AG04450 (cell line): Measurements from ENCODE around the gene TBC1D16. TPM values are rescaled to one million over a fixed set of nuclear protein-coding genes. Genes with fewer than 3 reads are reported as not detected.

Experiments
- CTCF ChIA-PET: fragments of 300-600, 350-600 bp; formaldehyde crosslinking; extraction: SDS; loops from one replicate; lab custom pipeline; 2022; ENCODE audit warnings: antibody characterized with exemption, inconsistent platforms; lab: Charles Lee
- POLR2A ChIA-PET: fragments of 350-600 bp; formaldehyde crosslinking; extraction: SDS; loops from one replicate; lab custom pipeline; 2021; ENCODE audit warnings: antibody characterized with exemption, inconsistent platforms; lab: Yijun Ruan, JAX
- DNase-seq: peaks from one replicate; pipeline ENCODE4 v3.0.0-alpha.2; 2011; ENCODE audit warnings: low read depth, low spot score
- H3K27ac ChIP-seq: one replicate; pipeline ENCODE4 v1.5.1; 2012; ENCODE audit warnings: low read depth, low read length, control low read depth
- H3K27me3 ChIP-seq: one replicate; pipeline ENCODE4 v1.6.0; 2012; ENCODE audit warnings: low read length; ENCODE audit not compliant: control insufficient read depth, insufficient read depth
- H3K4me3 ChIP-seq: 2 replicates; pipeline ENCODE4 v1.5.1; 2011; ENCODE audit warnings: mild to moderate bottlenecking, low read depth, low read length, control low read depth
- H3K9me3 ChIP-seq: 2 replicates; pipeline ENCODE4 v1.5.1; 2012; ENCODE audit warnings: low read length; ENCODE audit not compliant: control insufficient read depth, insufficient read depth
- CTCF ChIP-seq: IDR thresholded peaks from 2 replicates; pipeline ENCODE4 v1.5.1; 2011; ENCODE audit warnings: low read depth, low read length, control low read depth, inconsistent platforms
- polyA plus RNA-seq: library from polyadenylated mRNA; depleted of rRNA; stranded (reverse); fragments of >200 nt; gene quantifications from 2 replicates; pipeline ENCODE4 v1.2.3, GENCODE V29; 2011

The TBC1D16 gene
- polyA plus RNA-seq, 1 experiment, result 10.9 TPM

DNA sequence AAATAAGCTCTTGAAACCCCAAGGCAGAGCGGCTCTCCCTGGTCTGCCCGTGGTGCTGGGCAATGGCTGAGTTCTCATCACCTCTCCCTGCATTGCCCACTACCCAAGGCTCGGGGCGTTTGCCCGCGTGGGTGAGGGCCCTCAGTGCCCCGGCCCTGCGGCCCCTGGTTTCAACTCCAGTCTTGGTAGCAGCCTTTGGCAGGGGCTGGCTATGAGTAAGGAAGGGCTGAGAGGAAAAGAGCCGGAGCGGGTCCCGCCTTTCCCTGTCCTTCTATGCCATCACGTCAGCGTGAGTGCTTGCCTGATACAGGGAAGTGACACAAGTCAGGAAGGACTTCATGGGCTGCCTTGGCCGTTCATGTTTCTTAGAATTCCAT lies 124.7 kb downstream of the TBC1D16 start:
- H3K9me3 ChIP-seq, result no peaks in the 10 kb centered on the region
- H3K27ac ChIP-seq, result no peak overlapping the region
- peaks cover 33% of the 10 kb centered on the region for H3K27me3 ChIP-seq
- TF ChIP-seq CTCF, result no peak
- H3K4me3 ChIP-seq, result no peak overlapping the region
- ChIA-PET CTCF (no interaction called here), POLR2A (no interaction called here)
- DNase-seq, result no peak

DNA sequence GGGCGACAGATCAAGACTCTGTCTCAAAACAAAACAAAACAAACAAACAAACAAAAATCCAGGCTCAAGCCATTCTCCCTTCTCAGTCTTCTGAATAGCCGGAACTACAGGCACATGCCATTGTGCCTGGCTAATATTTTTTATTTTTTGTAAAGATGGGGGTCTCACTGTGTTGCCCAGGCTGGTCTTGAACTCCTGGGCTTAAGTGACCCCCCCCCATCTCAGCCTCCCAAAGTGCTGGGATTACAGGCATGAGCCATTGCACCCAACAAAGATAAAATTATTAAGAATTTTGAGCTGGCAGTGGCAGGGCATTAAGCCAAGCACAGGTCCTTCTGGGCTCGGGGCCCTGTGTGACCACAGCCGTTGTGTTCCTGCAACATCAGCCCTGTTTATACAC lies 126.6 kb downstream of the TBC1D16 start:
- CTCF ChIA-PET, result no interaction called here
- no peak overlapping the region for H3K27ac ChIP-seq
- H3K27me3 ChIP-seq, result peaks cover 37% of the 10 kb centered on the region
- no peak overlapping the region for H3K4me3 ChIP-seq
- POLR2A ChIA-PET, result no interaction called here
- DNase-seq, result no peak
- no peaks in the 10 kb centered on the region; the same call in 1 of the 2 replicates for H3K9me3 ChIP-seq
- no peak for TF ChIP-seq CTCF

- H3K27ac ChIP-seq, result no peak overlapping the region
- CTCF ChIA-PET, result no interaction called here
- no peak overlapping the region for H3K4me3 ChIP-seq
- TF ChIP-seq CTCF, result no peak
- H3K9me3 ChIP-seq, result no peaks in the 10 kb centered on the region; the same call in 1 of the 2 replicates
- no peak for DNase-seq
- peaks cover 34% of the 10 kb centered on the region for H3K27me3 ChIP-seq
- POLR2A ChIA-PET, result no interaction called here
Measured at GRCh38 chr17:79907850-79908249, 127.8 kb downstream of the TBC1D16 start.

- Histone ChIP-seq H3K27ac (no peak overlapping the region), H3K27me3 (peaks cover 34% of the 10 kb centered on the region), H3K9me3 (no peaks in the 10 kb centered on the region; the same call in 1 of the 2 replicates), H3K4me3 (no peak overlapping the region)
- ChIA-PET POLR2A (no interaction called here), CTCF (no interaction called here)
- no peak for DNase-seq
- no peak for TF ChIP-seq CTCF
Measured at GRCh38 chr17:79907217-79907715, 128.4 kb downstream of the TBC1D16 start.

DNA sequence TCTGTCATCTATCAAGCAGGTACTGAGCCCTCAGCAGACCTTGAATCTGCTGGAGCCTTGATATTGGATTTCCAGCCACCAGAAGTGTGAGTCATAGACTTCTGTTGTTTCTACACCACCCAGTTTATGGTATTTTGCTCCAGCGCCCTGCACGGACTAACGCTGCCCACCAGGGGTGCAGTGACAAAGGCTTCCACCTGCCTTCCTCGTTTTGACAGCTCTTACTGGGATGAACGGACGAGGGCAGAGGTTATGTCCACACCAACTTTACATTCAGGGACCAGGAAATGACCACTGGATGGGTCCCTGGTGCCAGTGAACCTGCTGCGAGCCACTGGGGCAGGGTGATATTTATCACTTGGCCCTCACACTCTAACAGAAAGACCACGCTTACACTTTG lies 129.8 kb downstream of the TBC1D16 start:
- Histone ChIP-seq H3K27ac (no peak overlapping the region), H3K4me3 (no peak overlapping the region), H3K9me3 (no peaks in the 10 kb centered on the region; the same call in 1 of the 2 replicates), H3K27me3 (peaks cover 31% of the 10 kb centered on the region)
- ChIA-PET CTCF (no interaction called here), POLR2A (no interaction called here)
- TF ChIP-seq CTCF, result peak; percentile 25
- no peak for DNase-seq
